SIG-M5 (cell line): ENCODE results near the gene ZNF827.
"Not testable (repeated sequence)": the region's sequence is repeated elsewhere in the genome, so short reads cannot be mapped to it uniquely, and the experiment has no call there.

Experiments
- DNase-seq: peaks from one replicate; lab custom pipeline; 2025; lab: John Stamatoyannopoulos, UW

The ZNF827 gene

DNA sequence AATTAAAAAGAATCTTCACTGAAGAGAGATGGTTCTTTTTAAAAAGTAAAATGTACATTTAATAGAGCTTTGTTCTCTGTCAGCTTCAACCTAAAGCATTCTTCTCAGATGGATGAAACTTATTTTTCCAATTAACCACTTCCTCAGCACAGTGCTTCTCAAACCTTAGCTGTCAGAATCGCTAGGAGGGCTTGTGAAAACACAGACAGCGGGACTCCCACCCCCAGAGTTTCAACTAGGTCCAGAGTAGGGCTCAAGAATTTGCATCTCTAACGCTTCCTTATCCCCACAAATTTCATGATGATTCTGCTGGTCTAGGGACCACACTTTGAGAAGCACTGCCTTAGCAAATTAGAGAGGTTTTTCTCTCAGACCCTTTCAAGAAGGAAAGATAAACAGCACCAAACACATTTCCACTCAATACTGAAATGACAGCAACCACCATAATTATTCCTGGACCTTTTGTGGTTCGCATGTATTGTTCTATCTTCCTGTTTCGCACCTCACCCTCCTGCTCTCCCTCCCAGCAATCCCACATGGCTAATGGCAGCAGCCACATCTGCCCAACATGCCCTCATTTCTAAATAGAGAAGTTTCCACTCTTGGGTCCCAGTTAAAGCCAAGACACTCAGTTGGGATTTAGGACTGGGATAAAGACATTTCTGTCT lies 73.2 kb downstream of the ZNF827 start:
- no peak for DNase-seq

GRCh38 chr4:145863191-145863590 lies 75.4 kb downstream of the ZNF827 start:
- DNase-seq: no peak

DNA sequence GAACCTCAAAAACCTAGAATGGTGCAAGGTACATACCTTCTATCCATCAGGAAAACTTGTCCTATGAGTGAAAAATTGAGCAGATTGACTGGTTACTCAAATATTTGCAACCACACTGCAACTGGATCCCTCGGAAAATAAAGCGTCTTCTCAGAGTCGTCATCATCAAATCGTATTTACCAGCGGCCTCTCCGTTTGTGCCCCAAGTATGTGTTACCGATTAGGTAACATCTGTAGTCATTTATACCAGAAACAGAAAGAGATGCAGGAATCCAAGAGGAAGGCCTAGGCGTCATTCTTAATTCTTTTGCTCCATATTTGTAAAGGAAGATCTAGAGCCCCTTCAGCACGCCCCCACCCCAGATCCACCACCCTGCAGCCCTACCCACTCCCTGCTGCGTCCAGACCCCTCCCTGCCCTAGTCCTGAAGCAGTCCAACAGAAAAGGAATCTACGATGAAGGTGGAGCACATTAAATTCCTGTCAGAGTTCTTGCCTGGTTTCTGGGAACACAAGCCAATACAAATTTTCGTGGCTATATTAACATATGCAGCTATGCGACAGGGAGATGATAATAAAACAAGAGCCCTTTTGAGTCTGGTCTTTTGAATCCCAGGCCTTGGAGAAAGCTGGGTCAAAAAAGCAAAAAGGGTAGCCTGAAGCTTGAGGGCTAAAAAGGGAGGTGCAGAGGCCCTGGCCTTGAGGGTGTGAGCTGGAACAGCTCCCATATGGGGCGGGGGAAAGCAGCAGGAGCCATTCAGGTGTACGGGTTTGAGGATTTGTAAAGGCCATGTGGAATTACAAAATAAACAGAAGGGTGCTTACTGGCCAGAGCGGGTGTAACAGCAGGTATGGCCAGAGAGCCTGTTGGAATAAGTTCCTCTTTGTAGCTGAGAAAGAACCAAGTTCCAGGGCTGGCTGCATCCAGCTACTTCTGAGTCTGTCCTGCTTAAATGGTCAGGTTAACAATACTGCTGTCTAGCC lies 77.0 kb downstream of the ZNF827 start:
- DNase-seq: no peak

DNA sequence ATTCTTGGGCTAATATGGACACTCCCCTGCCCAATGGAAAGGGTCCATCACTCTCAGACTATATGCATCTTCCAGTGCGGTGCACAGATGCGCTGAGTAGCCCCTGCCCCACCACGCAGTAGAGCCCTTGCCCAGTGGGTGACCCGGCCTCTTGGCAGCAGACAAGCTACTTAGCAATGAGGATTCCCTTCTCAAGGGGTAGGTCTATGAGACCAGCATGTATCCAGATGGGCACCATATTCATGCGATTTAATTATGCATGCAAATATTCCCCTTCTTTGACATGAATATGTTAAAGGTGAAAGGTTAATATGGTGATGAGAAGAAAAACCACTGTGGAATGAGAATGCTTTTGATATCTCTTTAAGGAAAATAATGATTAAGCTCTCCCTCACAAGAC lies 77.7 kb downstream of the ZNF827 start:
- DNase-seq: no peak

DNA sequence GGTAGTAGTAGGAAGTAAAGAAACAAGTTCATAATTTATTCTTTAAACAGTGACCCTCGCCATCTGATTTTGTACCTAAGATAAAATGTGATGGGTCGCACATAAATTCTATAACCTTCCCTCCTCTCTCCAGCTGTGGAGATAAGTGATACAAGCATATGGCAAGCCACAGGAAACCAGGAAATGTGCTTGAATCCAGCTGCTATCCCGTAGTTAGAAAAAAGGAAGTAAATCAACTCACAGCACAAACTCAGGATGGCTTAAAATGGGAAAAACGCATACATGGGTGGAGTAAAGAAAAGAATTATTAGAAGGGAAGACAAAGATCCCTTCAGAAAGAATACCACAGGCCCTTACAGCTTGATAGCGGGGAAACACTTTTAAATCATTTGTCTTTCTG lies 78.2 kb downstream of the ZNF827 start:
- no peak for DNase-seq

GRCh38 chr4:145859926-145860325 lies 78.7 kb downstream of the ZNF827 start:
- DNase-seq: no peak

DNA sequence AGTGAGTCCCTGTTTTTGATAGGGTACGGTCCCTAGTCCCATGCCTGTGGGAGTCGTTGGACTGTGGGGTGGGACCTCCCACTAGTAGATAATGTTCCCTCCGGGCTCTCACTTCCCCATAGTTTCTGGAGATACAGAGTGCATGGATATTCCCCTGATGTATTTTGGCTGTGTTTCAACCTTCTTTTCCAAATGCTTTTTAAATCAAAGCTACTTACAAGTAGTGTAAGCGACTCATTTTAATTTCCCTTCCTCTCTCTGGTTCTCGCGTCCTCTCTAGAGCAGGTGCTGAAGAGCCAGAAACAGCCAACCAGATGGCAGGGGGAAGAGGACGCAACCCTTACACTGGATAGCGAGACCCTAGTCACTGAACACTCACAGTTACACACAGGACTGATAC lies 79.2 kb downstream of the ZNF827 start:
- no peak for DNase-seq

GRCh38 chr4:145852256-145852839 lies 86.3 kb downstream of the ZNF827 start:
- no peak for DNase-seq

DNA sequence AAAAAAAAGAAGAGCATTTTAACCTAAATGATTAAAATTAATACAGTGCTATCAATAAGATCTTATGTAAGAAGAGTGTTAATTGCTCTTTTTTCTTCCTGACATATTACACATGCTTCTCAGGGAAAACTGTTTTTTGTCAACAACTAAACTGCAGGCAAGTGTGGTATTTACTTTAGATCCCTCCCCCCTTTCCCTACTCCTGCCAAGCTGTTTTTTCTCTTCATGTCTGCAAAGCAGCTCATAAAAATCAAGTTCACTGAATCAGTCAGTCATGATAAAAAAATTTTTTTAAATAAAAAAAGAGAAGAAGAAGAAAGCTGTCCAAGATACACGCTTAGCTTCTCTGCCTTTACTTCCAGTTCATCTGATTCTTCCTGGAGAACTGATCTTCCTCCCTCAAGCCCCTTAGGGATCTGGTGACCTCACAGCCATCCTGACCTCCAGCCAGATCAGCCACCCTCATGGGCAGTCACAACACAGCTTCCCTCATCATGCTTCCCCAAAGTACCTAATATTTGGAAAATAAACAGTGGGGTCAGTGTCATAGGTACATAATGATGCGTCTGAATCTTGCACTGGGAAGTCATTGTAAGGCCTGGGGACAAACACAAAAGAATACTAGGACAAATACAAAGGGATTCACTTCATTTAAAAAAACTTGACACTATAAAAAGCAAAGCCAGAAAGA lies 87.0 kb downstream of the ZNF827 start:
- no peak for DNase-seq

DNA sequence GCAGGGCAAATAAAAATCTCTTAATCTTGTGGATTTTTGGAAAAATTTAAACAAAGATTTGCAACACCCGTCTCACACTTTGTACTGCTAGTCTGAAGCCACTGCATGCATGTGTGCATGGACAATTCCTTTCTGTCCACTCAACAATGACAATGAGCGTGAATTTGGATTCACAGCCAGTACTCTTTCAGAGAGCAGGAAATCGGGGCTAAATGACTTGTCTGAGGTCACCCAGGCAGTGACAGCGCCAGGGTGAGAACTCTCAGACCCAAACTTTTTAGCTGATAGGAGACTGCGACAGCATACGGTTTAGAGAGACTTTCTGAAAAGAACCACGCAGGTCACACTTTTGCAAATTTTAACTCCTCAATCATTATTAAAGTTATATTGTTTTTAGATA lies 90.9 kb downstream of the ZNF827 start:
- no peak for DNase-seq

DNA sequence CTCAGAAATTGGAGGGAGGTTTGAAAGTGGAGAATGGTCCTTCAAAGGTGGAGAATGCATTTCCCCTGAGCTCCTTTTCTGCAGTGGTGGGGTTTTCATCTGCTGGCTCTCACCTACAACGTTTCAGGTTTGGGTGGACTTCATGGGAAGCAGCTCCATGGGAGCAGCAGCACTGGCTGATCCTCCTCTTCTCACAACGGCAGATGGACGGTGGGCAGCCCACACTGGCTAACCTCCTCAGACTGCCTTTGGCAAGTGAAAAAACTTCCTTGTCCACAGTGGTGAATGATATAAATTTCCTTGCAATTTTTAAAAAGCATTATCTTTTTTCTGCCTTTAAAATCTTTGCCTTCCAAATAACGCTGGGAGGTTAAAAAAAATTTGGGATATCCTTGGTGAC lies 93.5 kb downstream of the ZNF827 start:
- DNase-seq: no peak

GRCh38 chr4:145843639-145844038 lies 95.0 kb downstream of the ZNF827 start:
- DNase-seq: no peak

GRCh38 chr4:145843148-145843547 lies 95.5 kb downstream of the ZNF827 start:
- no peak for DNase-seq

DNA sequence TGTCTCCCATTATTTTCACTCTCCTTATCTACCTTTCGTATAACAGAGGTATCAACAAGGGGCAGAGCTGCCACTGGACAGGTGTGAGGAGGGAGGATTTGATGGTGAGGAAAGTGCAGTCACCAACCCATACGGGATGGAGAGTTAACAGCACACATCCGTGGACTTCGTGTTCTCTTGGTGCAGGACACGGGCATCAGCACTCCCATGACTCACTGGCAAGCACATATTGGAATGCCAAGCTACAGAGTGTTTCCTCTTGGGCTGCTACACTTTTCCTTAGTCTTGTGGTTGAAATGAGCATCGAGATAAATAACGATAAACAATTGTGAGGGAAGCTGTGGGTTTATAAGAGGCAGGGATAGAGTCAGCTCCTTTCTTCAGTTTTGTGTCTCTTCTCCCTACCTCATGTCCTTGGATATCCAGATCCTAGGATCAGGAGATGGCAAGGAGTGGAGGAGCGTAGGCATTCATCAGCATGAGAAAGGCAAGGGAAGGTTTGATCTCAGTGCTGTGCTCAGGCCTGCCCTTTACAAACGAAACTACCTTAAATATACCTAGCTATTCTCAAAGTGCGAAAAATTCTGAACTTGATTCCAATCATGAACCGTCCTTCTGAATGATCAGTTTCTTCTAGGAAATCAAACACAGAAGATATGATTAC lies 96.3 kb downstream of the ZNF827 start:
- DNase-seq: no peak

GRCh38 chr4:145840801-145841200 lies 97.8 kb downstream of the ZNF827 start:
- DNase-seq: no peak

- no peak for DNase-seq
Measured at GRCh38 chr4:145840162-145840768, 98.4 kb downstream of the ZNF827 start.

DNA sequence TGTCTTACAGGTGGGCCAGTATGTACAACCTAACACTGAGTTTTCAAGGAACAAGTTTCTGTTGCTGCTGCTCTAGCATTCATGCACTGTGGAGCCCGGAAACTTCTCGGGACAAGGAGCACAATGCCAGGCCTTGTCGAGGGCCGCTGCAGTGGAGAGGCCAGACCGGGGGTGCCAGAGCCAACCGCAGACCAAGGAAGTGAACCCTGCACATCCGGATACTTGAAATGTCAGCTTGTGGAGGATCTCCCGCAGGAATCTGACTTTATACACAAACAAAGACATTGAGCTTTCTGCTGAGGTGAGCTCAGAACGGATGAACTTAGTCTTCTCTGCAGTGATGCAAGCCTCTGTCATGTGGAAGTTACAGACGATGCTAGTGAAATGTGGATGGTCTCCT lies 99.5 kb downstream of the ZNF827 start:
- DNase-seq: no peak

DNA sequence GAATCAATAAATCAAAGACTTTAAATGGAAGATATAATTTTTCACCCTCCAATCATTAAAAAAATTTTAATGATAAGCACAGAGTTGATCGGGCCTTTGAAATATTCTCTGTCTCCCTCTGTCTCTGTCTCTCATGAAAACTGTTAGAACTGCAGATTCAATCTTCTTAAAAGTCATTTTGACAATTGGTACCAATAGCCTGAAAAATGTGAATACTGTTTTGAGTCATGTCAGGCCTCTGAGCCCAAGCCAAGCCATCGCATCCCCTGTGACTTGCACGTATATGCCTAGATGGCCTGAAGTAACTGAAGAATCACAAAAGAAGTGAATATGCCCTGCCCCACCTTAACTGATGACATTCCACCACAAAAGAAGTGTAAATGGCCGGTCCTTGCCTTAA lies 106.2 kb downstream of the ZNF827 start:
- not testable (repeated sequence) for DNase-seq

DNA sequence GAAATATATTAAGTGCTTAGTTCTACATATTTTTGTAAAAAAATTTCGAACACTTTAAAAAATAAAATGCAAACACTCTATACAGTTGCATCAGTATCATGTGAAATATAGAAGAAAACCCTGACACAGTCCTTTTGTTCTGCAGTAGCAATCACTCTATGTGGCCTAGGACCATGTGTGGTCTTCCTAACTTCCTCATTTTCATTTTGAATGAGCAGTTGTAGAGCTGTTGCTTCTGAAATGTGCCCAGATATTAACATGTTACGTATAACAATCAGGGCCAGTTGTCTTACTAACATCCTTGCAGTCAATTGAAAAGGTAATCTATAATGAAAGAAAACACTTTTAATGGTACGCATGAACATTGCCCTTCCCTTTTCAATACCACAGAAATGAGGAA lies 107.9 kb downstream of the ZNF827 start:
- peak; percentile 15 for DNase-seq

GRCh38 chr4:145829629-145830395 lies 108.8 kb downstream of the ZNF827 start:
- no peak for DNase-seq
